H9 (cell line): ENCODE measurements around the gene C1orf94. TPM values are rescaled to one million over a fixed set of nuclear protein-coding genes. Genes with fewer than 3 reads are reported as not detected.

ENCODE experiments used
- DNase-seq: peaks from one replicate; pipeline ENCODE4 v3.0.0-alpha.2; 2017
- H2AFZ ChIP-seq: one replicate; pipeline ENCODE4 v1.6.1; 2013; ENCODE audit warnings: mild to moderate bottlenecking, low read length, control low read depth, moderate library complexity
- H2AK5ac ChIP-seq: 2 replicates; pipeline ENCODE4 v1.6.1; 2013; ENCODE audit warnings: low read length, control low read depth, mixed read lengths; ENCODE audit not compliant: insufficient read length
- H2BK120ac ChIP-seq: one replicate; pipeline ENCODE4 v1.6.1; 2013; ENCODE audit warnings: low read depth, mild to moderate bottlenecking, low read length, control low read depth, inconsistent platforms; ENCODE audit not compliant: poor library complexity, severe bottlenecking
- H2BK12ac ChIP-seq: 2 replicates; pipeline ENCODE4 v1.6.1; 2013; ENCODE audit warnings: low read length, control low read depth, mixed read lengths, low read depth; ENCODE audit not compliant: insufficient read length
- H2BK15ac ChIP-seq: 2 replicates; pipeline ENCODE4 v1.6.1; 2013; ENCODE audit warnings: low read depth, low read length, control low read depth
- H2BK20ac ChIP-seq: one replicate; pipeline ENCODE4 v1.6.1; 2013; ENCODE audit warnings: low read depth, mild to moderate bottlenecking, low read length, control low read depth, inconsistent platforms; ENCODE audit not compliant: poor library complexity, severe bottlenecking
- H2BK5ac ChIP-seq: 2 replicates; pipeline ENCODE4 v1.6.1; 2013; ENCODE audit warnings: low read length, control low read depth, mixed read lengths; ENCODE audit not compliant: insufficient read length
- H3K14ac ChIP-seq: 2 replicates; pipeline ENCODE4 v1.6.1; 2013; ENCODE audit warnings: low read length, control low read depth; ENCODE audit not compliant: insufficient read depth
- H3K18ac ChIP-seq: 2 replicates; pipeline ENCODE4 v1.6.1; 2013; ENCODE audit warnings: low read depth, mild to moderate bottlenecking, mixed read lengths, low read length, control low read depth; ENCODE audit not compliant: insufficient read length
- H3K23ac ChIP-seq: 2 replicates; pipeline ENCODE4 v1.6.1; 2013; ENCODE audit warnings: low read length, control low read depth, mixed read lengths, low read depth; ENCODE audit not compliant: insufficient read length
- H3K23me2 ChIP-seq: 2 replicates; pipeline ENCODE4 v1.6.1; 2013; ENCODE audit warnings: low read depth, mild to moderate bottlenecking, mixed read lengths, low read length, control low read depth; ENCODE audit not compliant: insufficient read length, poor library complexity, severe bottlenecking
- H3K27ac ChIP-seq: 2 replicates; pipeline ENCODE4 v1.5.1; 2013; ENCODE audit warnings: low read length, control low read depth, mixed read lengths, low read depth; ENCODE audit not compliant: insufficient read length
- H3K27me3 ChIP-seq: 2 replicates; pipeline ENCODE4 v1.6.1; 2013; ENCODE audit warnings: low read length, control low read depth, inconsistent platforms; ENCODE audit not compliant: insufficient read depth
- H3K4ac ChIP-seq: 2 replicates; pipeline ENCODE4 v1.6.1; 2013; ENCODE audit warnings: low read depth, mild to moderate bottlenecking, control low read depth, inconsistent platforms, low read length, moderate library complexity
- H3K4me1 ChIP-seq: 2 replicates; pipeline ENCODE4 v1.6.1; 2013; ENCODE audit warnings: low read length, control low read depth, inconsistent platforms; ENCODE audit not compliant: insufficient read depth
- H3K4me2 ChIP-seq: 2 replicates; pipeline ENCODE4 v1.6.1; 2013; ENCODE audit warnings: low read length, control low read depth, mixed read lengths; ENCODE audit not compliant: insufficient read length, insufficient read depth
- H3K56ac ChIP-seq: 2 replicates; pipeline ENCODE4 v1.6.1; 2013; ENCODE audit warnings: low read depth, mild to moderate bottlenecking, mixed read lengths, low read length, control low read depth; ENCODE audit not compliant: insufficient read length
- H3K79me1 ChIP-seq: 2 replicates; pipeline ENCODE4 v1.6.1; 2013; ENCODE audit warnings: low read depth, mild to moderate bottlenecking, moderate library complexity, low read length, control low read depth, inconsistent platforms; ENCODE audit not compliant: insufficient read depth, poor library complexity, severe bottlenecking
- H3K79me2 ChIP-seq: 2 replicates; pipeline ENCODE4 v1.6.1; 2013; ENCODE audit warnings: low read length, control low read depth, inconsistent platforms; ENCODE audit not compliant: insufficient read depth
- H3K9ac ChIP-seq: 2 replicates; pipeline ENCODE4 v1.6.1; 2013; ENCODE audit warnings: low read length, control low read depth, mixed read lengths; ENCODE audit not compliant: insufficient read length; ENCODE audit errors: extremely low read depth
- H3K9me3 ChIP-seq: one replicate; pipeline ENCODE4 v1.6.1; 2013; ENCODE audit warnings: low read depth, low read length, inconsistent platforms; ENCODE audit not compliant: control insufficient read depth
- H3T11ph ChIP-seq: one replicate; pipeline ENCODE4 v1.6.1; 2013; ENCODE audit warnings: mild to moderate bottlenecking, low read length, control low read depth, inconsistent platforms
- H4K20me1 ChIP-seq: one replicate; pipeline ENCODE4 v1.6.1; 2013; ENCODE audit not compliant: control insufficient read depth, insufficient read length, insufficient read depth
- H4K5ac ChIP-seq: 2 replicates; pipeline ENCODE4 v1.6.1; 2013; ENCODE audit warnings: low read depth, mild to moderate bottlenecking, mixed read lengths, low read length, control low read depth; ENCODE audit not compliant: insufficient read length
- H4K8ac ChIP-seq: replicated peaks from 2 replicates; pipeline ENCODE4 v1.6.1; 2013; ENCODE audit warnings: low read length, control low read depth, mixed read lengths, low read depth; ENCODE audit not compliant: insufficient read length
- H4K91ac ChIP-seq: 2 replicates; pipeline ENCODE4 v1.6.1; 2013; ENCODE audit warnings: low read depth, mild to moderate bottlenecking, moderate library complexity, mixed read lengths, low read length, control low read depth; ENCODE audit not compliant: insufficient read length
- H3K27ac Mint-ChIP-seq, 3 experiments: 2 replicates in 2 of 3; 3 replicates in 1 of 3; pipeline ENCODE4 v1.8.0; 2020 to 2021; ENCODE audit warnings: mixed read lengths in 3 of 3, mild to moderate bottlenecking in 1 of 3, moderate library complexity in 1 of 3
- H3K27me3 Mint-ChIP-seq: 2 replicates; pipeline ENCODE4 v1.8.0; 2021; ENCODE audit warnings: low read depth, mild to moderate bottlenecking, moderate library complexity, mixed read lengths
- H3K36me3 Mint-ChIP-seq, 3 experiments: 2 replicates in 2 of 3; 3 replicates in 1 of 3; pipeline ENCODE4 v1.8.0; 2020 to 2021; ENCODE audit warnings: low read depth in 3 of 3, mixed read lengths in 3 of 3; ENCODE audit not compliant: insufficient read depth in 1 of 3
- H3K4me1 Mint-ChIP-seq, 2 experiments: 2 replicates each; pipeline ENCODE4 v1.8.0; 2020; ENCODE audit warnings: mixed read lengths in 2 of 2
- H3K4me3 Mint-ChIP-seq, 2 experiments: 2 replicates in 1 of 2; 3 replicates in 1 of 2; pipeline ENCODE4 v1.8.0; 2020 to 2021; ENCODE audit warnings: mild to moderate bottlenecking in 2 of 2, mixed read lengths in 2 of 2, moderate library complexity in 1 of 2
- H3K9me3 Mint-ChIP-seq, 2 experiments: 2 replicates in 1 of 2; 3 replicates in 1 of 2; pipeline ENCODE4 v1.8.0; 2020; ENCODE audit warnings: mild to moderate bottlenecking in 2 of 2, mixed read lengths in 2 of 2, moderate library complexity in 1 of 2
- CTCF ChIP-seq: fragments of 200-600 bp; sonication (generic); conservative IDR thresholded peaks from 3 replicates; pipeline ENCODE4 v1.8.0; 2021; ENCODE audit warnings: antibody characterized with exemption, mild to moderate bottlenecking
- WGBS: extraction: QIAGEN DNeasy Blood & Tissue Kit; methylation state at CpG from one replicate; pipeline ENCODE4 v1.1.7; 2013; ENCODE audit warnings: missing lambda C conversion rate, low lambda C conversion rate, mixed read lengths; ENCODE audit not compliant: insufficient read length; ENCODE audit errors: extremely low coverage; 5-methylcytosine and 5-hydroxymethylcytosine counted together
- total RNA-seq: library from RNA; stranded (reverse); gene quantifications from 2 replicates; pipeline ENCODE4 v1.2.1, GENCODE V29; 2021

Gene C1orf94
- total RNA-seq, 1 experiment from 2014 or later: 0.98 TPM

GRCh38 chr1:34192621-34193020, 15.9 kb downstream of the C1orf94 start:
- Histone ChIP-seq H3K27ac (no peak overlapping the region), H3K79me1 (no peaks in the 10 kb centered on the region), H3K4me1 (peaks cover 14% of the 10 kb centered on the region), H2BK12ac (no peak overlapping the region), H3K9me3 (peaks cover 6% of the 10 kb centered on the region), H2BK20ac (no peak overlapping the region), H4K5ac (no peak overlapping the region), H3K14ac (no peak overlapping the region), H2BK120ac (no peak overlapping the region), H2AK5ac (no peak overlapping the region), H2AFZ (no peak overlapping the region), H2BK5ac (no peak overlapping the region), H3K79me2 (no peaks in the 10 kb centered on the region), H3K56ac (no peak overlapping the region), H3K23me2 (no peaks in the 10 kb centered on the region), H3K4ac (no peak overlapping the region), H2BK15ac (no peak overlapping the region), H4K91ac (no peak overlapping the region), H3K23ac (no peak overlapping the region), H4K8ac (no peak overlapping the region), H3T11ph (no peak overlapping the region), H3K4me2 (no peak overlapping the region), H3K27me3 (no peaks in the 10 kb centered on the region), H3K9ac (no peak overlapping the region), H3K18ac (no peak overlapping the region), H4K20me1 (no peaks in the 10 kb centered on the region)
- Mint-ChIP-seq H3K9me3 (peaks cover 14 to 16% of the 10 kb centered on the region in 2 experiments), H3K4me1 (peaks cover 38 to 40% of the 10 kb centered on the region in 2 experiments), H3K27ac (no peak overlapping the region), H3K4me3 (no peak overlapping the region; a peak in 1 of 5 replicates), H3K36me3 (peaks cover 13 to 17% (median 17%) of the 10 kb centered on the region in 3 experiments), H3K27me3 (peaks cover 31% of the 10 kb centered on the region)
- no CpG with 5 or more reads among the region's 3 CpGs for WGBS
- TF ChIP-seq CTCF: no peak
- peak; percentile 43 for DNase-seq
